NCI-H2227 (cell line): ENCODE measurements around the gene SUGP2.
A peak's percentile ranks its signal among the peaks of the same experiment; 100 is the strongest.
"Not testable (repeated sequence)": the region's sequence is repeated elsewhere in the genome, so short reads cannot be mapped to it uniquely, and the experiment has no call there.

Experiments
- DNase-seq: peaks from one replicate; lab custom pipeline; 2025; ENCODE audit not compliant: unreplicated experiment; lab: John Stamatoyannopoulos, UW

Gene SUGP2

DNA sequence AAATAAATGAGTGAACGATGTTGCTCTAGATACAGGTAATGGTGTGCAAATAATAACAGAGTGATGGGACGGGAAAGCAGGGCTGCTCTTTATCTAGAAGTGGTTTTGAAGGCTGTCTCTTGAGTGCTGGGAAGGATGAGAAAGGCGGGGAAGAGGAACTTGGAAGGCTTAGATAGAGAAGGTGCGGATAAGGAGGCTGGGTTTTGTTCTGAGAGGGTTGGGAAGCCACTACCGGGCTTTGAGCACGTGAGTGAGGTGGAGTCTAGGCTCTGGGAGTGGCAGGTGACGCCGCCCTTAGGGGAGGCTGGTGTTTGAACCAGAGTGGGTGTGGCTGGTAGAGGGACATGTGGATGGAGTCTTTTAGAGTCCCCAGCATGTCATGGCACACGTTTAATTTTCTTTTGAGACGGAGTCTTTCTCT is 897 bp upstream of the SUGP2 start:
- DNase-seq, result peak; percentile 79

DNA sequence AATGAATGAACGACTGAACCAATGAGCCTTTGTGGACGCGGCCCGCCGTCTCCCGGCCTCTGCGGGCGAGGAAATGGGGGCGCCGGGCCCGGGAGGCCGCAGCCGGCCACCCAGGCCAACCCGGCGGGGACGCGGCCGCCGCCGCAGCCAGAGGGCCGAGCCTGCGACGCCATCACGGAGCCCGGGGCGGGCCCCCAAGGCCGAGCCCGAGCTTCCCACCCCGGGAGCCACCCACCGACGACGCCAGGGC is 216 bp downstream of the SUGP2 start:
- DNase-seq, result no peak

DNA sequence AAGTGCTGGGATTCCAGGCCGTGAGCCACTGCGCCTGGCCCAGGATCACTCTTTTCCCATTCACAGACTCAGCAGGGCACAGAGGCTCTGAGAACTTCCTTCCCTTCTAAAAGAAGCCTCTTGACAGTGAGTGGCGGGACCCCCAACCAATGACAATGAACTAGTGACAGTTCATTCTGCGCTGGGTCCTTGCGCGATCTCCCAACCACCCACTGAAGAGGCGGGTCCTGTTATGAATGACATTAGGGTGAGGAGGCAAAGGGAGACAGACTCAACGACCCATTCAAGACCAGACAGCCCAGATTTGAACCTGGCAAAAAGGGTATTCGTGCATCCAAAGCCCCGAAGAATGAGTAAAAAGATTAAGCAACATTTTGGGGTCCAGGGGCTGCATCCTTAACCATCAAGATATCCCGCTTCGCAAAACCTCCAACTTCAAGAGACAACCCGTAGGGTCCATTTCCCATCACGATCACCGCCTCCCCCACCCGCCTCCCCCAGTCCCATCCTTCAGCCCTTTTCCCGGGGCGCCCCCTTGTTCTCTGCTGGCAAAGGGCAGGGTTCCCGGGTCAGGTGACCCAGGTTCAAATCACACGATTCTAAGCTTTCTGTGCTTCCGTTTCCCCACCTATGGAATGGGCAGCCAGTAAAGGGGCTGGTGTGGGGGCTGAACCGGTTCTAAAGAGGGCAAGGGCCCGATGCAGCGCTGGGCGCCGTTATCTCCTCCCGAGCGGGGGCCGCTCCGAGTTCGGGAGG is 719 bp downstream of the SUGP2 start:
- DNase-seq, result peak; percentile 92

DNA sequence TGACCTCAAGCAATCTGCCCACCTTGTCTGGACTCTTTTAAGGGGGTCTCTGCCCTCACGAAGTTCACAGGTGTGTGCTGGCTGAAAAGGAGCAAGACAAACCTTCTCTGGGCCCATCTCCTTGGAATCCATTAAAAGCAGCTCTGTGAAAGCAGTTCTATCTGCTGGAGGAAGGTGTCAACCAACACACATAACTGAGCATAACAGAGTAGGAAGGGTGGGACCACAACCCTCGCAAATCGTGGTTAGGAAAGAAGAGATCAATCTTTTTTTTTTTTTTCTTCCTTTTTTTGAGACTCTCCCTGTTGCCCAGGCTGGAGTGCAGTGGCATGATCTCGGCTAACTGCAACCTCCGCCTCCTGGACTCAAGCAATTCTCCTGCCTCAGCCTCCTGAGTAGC is 1.4 kb downstream of the SUGP2 start:
- DNase-seq, result no peak

DNA sequence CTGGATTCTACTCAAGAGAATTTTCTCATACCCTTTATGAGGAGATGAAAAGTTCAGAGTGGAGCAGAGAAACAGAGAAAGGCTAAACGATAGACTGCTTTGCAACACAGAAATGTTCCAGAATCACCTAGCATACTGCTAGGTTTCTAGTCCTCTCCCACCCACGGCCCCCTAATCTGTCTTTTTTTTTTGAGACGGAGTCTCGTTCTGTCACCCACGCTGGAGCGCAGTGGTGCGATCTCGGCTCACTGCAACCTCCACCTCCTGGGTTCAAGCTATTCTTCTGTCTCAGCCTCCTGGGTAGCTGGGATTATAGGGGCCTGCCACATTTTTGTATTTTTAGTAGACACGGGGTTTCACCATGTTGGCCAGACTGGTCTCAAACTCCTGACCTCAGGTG is 4.8 kb downstream of the SUGP2 start:
- DNase-seq, result no peak

DNA sequence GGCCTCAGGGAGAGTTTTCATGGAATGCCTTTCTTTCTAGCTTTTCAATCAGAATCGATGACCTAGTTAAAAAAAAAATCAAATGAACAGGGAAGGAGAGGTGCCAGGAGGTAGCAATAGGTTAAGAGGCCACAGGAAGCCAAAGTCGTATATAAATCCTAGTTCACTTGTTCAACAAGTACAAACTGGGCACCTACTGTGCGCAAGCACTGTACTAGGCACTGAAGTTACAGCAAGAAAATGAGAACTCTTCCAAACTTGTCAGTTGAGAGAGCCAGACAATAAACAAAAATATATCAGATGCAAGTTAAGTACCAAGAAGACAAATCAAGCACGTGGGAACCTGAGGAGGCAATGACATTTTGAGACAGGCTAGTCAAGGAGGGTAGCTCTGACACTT is 6.1 kb downstream of the SUGP2 start:
- no peak for DNase-seq

DNA sequence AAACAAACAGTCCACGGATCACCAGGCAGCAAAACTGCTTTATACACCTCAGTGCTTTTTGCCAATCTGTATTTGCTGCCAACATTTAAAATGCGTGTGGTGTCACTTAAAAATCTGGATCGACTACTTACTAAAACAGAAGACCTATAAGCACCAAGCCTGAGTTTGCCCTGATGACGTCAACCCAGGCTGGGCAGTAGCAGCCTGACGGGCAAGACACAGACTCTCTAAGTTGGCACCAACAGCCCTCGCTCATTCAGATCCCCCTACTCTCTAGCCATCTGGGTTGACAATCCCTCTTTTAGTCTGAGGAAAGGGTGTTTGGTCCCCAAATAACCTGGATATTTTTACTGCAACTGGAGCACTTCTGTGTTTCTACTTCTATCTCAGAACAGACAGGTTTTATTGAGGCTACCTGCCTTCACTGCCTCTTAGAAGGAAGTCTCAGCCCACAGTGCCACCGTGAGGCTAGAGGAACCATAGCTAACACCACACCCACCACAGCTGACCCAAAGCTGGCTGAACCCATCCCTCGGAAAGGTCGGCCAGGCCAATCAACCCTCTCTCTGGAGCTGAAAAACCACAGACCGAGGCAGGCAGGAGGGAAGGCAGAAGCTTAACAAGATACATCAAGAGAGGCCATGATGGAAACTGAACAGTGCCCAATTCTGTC is 6.9 kb downstream of the SUGP2 start:
- no peak for DNase-seq

DNA sequence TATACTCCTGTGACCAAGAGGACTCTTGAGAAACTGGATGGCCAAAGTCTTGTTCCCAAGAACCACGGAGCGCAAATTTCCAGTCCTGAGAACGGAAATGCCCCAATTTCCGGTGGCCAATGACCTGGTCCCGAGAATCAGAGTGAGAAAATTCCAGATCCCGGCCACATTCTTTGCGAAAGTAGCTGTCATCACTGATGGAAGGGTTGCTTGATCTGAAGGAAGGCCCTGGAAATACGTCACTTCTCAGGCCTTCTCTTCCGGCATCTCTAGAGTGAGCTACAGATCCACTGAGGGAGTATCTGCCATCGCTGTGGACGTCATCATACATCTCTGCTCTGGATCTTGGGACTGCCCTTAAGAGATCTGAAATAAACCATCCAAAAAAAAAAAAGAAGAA is 7.5 kb downstream of the SUGP2 start:
- no peak for DNase-seq

DNA sequence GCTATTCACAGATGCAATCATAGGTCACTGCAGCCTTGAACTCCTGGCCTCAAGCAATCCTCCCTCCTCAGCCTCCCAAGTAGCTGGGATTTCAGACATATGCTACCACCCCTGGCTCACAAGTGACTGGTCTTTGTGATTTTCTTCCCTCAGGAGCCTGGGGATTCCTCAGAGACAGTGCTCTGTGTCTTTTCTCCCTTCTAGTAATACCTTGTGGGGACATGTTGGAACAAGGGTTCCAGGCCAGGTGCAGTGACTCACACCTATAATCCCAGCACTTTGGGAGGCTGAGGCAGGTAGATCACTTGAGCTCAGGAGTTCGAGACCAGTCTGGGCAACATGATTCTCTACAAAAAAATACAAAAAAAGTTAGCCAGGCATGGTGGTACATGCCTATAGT is 9.9 kb downstream of the SUGP2 start:
- DNase-seq, result not testable (repeated sequence)

DNA sequence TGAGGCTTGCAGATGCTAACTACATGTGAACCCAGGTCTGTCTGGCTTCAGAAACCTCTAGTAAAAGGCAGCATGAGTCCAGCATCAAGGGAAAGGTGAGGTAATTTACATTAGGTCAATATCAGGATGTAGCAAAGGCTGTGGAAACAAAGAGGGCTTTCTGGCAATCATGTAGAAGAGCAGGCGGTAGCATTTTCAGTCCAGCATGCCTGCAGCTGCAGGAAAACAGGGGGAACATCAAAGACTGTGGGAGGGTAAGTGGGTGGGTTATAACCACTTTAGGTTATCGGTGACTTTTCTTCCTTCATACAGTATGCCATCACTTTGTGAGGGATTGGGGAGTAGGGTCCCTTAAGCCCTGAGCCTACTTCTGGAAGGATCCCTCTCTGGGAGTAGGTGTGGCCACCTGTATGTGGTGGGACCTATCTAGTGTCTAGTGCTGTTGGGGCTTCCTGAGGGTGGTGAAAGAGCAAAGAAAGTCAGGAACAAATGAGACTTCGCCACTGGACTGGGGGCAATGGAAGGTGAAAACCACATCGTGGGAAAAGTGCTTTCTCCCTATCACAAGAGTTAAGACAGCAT is 10.8 kb downstream of the SUGP2 start:
- DNase-seq, result no peak

DNA sequence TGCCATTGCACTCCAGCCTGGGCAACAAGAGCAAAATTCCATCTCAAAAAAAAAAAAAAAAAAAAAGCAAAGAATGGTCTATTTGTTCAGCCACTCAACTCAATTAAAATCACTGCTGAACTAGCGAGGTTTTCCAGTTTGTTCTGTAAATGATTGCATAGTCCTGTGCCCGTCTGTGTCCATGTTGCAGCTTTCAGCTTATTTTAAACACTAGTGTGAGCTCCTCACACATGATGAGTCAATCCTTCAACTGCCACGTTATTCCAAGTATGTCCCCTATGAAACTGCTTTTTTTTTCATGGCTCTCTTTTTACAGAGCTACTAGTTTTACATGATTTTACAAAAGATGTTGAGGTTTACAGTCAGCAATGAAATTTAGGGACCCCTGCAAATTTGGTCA is 12.2 kb downstream of the SUGP2 start:
- DNase-seq, result no peak

DNA sequence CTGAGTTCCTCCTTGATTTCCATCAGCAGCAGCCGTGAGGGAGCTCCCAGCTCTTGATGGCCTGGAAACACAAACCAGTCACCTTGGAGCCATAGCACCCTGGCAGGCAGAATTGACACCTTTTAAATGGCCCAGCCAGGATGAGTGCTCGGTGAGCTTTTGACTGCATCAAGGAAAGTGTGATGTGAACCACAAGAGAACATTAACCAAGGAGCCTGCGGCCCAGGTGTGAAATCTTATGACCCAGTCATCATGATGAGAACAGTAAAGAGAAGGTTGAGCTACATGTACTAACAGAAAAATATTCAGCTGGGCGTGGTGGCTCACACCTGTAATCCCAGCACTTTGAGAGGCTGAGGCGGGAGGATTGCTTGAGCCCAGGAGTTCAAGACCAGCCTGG is 22.8 kb downstream of the SUGP2 start:
- no peak for DNase-seq

DNA sequence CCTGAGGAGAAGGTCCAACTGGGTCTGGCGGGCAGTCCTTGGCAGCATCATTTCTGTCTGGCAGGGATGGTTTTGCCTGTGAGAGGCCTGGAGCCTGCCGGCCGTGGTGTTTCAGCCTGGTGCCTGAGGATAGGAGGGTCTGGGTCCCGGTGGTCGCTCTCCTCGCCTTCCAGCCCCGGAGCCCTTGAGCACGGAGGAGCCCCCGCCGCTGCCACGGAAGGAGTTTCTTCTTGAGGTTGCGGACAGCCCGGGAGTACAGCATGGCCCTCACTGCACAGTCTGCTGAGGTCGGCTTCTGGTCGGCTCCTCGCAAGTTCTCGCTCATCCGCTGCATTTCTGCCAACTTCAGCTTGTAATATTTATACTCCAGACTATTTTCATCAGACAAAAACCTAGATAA is 23.4 kb downstream of the SUGP2 start:
- DNase-seq, result no peak

DNA sequence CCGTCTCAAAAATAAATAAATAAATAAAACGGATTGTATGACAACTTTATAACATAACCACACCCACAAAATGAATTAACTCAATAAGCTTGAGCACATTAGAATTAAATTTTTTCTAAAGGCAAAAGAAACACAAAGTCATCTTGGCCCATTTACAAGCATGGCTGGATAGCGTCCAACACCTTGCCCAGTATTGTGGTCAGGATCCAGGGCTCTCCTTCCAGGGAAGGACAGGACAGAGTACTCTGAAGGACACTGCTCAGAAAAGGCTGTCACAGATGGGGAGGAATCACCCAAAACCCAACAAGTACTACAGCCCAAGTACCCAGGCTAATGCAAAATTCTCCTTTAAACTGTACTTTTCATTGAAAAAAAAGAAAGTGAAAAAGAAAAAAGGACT is 27.1 kb downstream of the SUGP2 start:
- no peak for DNase-seq

DNA sequence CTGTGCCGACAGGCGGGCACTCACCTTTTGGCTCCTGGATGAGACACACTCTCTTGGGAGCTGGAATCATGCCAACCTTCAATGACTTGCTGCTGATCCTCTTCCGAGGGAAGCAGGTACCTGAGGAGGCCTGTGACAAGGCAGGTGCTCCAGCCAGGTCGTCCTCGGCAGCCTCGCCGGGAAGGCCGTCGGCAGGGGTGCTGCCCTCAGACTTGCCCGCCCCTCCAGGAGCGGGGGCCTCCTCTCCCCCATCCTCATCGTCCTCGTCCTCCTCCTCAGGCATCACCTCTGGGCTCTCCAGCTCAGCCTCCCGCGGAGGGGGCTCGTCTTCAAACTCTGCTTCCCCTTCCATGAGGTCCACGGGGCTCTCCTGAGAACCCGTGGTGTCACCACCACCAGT is 29.2 kb downstream of the SUGP2 start:
- no peak for DNase-seq

DNA sequence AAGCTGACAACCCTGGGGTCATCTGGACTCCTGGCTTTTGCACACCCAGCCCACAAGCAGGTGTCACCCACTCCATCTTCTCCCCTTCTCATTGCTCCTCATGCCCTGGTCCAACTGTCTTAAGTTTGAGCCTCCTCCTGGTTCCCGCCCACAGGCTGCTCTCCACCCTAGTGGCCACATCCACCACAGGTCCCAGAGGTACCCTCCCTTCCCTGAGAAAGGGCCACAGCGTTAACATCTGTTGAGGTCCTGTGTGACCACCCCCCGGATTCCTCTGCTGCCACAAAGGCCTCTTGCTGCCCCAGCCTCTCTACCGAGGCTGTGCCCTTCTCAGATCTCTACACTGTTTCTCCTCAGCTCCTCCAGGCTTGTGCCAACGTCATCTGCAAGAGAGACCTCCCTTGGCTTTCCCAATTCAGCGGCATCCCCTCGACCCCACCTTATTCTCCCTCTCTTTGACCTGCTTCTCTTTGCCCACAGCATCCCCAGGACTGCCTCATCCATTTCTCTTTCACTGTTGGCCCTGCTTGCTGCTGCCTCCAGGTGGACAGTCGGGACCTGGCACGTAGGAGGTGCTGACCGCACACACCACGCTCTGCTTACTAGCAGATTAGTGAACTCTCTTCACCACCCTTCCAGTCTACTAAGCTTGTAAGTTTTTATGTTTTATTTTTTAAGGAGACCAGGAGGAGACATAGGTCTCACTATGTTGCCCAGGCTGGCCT is 33.3 kb downstream of the SUGP2 start:
- DNase-seq, result no peak

DNA sequence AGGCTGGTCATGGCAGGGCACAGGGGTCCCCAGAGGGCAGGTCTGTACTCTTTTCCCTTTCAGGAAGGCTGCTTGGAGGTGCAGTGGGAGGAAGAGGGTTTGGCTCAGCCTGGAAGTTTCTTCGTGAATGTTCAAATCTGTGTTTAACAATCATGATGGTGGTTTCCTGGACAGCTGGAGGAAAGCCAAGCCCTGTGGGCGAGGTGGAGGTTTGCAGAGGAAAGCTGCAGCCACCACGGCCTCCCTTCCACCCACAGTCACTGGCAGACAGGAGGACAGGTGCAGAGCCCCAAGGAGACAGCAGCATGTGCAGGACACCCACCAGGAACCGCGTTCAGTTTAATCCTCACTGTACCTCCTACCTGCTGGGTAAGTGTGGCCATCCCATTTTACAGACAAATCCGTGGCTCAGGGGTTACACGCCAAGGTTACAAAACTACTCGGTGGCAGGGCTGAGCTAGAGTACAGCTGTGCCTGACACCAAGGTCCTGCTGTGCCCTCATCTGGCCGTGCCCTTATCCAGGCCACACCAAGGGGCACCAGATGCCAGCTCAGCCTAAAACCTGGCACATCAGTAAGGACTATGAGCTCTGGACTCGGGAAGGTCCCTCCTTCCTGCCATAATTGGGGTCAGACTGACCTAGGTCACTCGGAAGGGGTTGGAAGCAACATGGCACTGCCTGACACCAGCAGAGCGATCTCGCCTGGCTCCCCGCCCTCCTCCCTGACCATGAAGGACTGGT is 34.1 kb downstream of the SUGP2 start:
- DNase-seq, result no peak

DNA sequence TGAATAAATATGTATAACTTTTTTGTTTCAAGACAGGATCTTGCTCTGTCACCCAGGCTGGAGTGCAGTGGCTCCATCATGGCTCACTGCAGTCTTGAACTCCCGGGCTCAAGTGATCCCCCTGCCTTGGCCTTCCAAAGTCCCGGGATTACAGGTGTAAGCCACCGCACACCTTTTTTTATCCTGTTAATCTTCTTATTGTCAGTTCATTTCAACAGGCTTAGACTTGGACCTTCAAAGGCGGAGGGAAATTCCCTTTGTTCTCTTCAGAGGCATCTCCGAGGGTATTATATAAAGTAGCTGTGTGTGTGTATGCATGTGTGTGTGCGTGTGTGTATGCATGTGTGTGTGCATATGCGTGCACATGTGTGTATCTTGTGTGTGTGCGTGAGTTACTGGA is 35.0 kb downstream of the SUGP2 start:
- DNase-seq, result no peak

DNA sequence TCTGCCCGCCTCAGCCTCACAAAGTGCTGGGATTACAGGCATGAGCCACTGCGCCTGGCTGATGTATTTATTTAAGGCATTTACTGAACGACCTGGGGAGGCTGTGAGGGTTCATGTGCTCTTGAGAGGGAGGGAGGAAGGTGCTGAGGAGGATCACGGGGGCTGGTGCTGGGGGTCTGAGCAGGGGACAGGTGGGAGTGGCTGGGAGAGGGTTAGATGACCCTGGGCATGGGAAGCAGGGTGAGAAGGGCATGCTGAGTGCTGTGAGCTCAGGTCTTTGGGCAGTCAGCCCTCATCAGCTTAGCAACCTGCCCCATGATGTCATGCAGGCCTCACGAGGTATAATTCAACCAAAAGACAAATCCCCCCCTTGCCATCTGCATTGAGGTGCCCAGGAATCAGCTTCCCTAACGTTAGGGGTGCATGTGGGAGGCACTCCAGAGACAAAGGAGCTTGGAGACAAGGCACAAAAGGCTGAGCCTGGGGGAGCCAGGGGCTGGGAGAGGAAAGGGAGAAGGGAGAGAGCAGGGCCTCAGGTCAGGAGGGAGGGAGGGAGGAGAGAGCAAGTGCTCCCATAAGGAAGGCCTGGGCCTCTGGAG is 36.4 kb downstream of the SUGP2 start:
- no peak for DNase-seq

DNA sequence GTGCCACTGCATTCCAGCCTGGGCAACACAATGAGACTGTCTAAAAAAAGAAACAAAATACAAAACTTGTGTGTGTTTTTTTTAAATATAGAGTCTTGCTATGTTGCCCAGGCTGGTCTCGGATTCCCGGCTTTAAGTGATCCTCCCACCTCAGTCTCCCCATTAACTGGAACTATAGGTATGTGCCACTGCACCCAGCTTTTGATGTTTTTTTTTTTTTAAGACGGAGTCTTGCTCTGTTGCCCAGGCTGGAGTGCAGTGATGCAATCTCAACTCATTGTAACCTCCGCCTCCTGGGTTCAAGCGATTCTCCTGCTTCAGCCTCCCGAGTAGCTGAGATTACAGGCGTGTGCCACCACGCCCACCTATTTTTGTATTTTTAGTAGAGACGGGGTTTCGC is 37.0 kb downstream of the SUGP2 start:
- no peak for DNase-seq

DNA sequence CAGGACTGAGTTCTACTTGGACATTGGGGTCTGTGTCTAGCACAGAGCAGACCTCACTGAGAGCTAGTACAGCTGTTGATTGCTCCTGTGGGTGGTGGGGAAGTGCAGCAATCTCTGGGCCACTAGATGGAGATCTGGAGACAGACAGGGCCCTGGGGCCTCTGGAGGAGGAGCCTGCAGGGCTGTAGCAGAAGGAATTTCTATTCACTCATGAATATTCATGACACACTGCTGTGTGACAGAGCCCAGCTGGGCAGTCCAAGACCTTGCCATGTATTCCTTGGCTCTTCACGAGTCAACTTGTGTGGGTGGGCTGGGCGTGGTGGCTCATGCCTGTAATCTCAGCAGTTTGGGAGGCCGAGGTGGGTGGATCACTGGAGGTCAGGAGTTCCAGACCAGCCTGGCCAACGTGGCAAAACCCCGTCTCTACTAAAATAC is 37.5 kb downstream of the SUGP2 start:
- peak; percentile 72 for DNase-seq
